Umbilical cord (tissue), 2 donors: Measurements from ENCODE around the gene PTDSS2. TPM values are rescaled to one million over a fixed set of nuclear protein-coding genes. Genes with fewer than 3 reads are reported as not detected.
"Not testable (repeated sequence)": the region's sequence is repeated elsewhere in the genome, so short reads cannot be mapped to it uniquely, and the experiment has no call there.

Experiments
- DNase-seq: peaks from one replicate; pipeline ENCODE4 v3.0.0-alpha.2; 2015; ENCODE audit warnings: low spot score
- total RNA-seq: library from RNA; depleted of rRNA; stranded (reverse); fragments of >200 nt; gene quantifications from one replicate; pipeline ENCODE4 v1.2.3, GENCODE V29; 2014; ENCODE audit warnings: low replicate concordance; ENCODE audit not compliant: insufficient read depth

Gene PTDSS2
- total RNA-seq, 1 donor from 2014 or later, result 73.4 TPM

- DNase-seq, result no peak
These were observed 54.9 kb downstream of the PTDSS2 start for GRCh38 chr11:504994-505344.

GRCh38 chr11:506238-506994 lies 56.3 kb downstream of the PTDSS2 start:
- peak; percentile 98 for DNase-seq

GRCh38 chr11:506995-507726 lies 57.1 kb downstream of the PTDSS2 start, which contains the start of gene RNH1:
Gene RNH1, minus strand, starts transcription at chr11:507242. Its CDS starts 5,080 bp downstream, at chr11:502162.
- DNase-seq, result peak; percentile 97

GRCh38 chr11:507727-508515 lies 57.8 kb downstream of the PTDSS2 start:
- DNase-seq, result no peak

DNA sequence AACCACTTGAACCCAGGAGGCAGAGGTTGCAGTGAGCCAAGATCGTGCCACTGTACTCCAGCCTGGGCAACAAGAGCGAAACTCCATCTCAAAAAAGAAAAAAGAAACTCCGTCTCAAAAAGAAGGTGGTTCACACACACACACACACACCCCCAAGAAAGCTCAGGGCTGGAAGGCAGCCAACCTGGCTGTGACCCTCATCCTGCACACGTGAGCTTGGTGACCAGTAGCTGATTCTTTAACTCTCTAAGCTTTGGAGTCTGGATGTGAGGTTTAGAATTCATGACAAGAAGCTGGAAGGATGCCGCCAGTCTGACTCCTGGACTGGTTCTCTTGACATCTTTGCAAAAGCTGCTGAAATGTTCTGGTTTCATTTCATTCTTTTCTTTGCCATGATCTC lies 58.9 kb downstream of the PTDSS2 start:
- no peak for DNase-seq

DNA sequence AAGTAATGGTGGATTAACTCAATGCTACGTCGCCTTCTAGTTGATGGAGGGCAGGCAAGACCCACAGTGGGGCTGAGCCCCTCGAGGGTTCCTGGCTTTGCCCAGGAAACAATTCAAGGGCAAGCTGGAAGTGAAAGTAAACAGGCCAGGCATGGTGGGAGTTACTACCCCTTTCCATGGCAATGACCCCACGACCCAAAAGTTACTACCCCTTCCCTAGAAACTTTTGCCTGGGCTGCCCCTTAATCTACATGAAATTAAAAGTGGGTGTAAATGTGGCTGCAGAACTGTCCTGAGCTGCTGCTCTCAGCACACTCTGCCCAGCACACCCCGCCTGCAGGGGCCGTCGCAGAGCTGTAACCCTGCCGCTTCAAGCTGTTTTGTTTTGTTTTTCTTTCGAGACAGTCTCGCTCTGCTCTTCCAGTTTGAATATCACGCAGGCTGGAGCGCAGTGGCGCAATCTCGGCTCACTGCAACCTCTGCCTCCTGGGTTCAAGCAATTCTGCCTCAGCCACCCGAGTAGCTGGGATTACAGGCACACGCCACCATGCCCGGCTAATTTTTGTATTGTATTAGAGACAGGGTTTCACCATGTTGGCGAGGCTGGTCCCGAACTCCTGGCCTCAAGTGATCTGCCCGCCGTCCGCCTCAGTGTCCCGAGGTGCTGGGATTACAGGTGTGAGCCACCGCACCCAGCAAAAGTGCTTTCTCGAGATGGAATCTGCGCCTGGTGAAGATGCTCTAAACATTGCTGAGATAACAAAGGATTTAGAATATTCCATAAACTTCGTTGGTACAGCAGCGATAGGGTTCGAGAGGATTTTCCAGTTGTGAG lies 62.9 kb downstream of the PTDSS2 start:
- DNase-seq, result no peak

DNA sequence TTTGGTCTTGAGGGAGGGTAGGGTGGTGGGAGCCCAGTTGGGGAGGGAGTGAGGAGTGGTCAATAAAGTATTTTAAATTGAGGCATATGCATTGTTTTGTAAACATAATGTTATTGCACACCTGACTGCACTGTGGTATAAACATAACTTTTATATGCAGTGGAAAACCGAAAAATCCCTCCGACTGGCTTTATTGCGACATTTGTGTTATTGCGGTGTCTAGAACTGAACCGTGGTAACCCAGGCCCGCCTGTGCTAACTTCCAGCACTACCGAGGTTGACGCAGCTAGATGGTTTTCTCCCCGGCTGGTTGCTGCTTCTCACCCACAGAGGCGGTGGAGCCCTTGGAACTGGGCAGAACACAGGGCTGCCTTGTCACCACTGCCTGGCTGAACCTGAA lies 64.5 kb downstream of the PTDSS2 start:
- DNase-seq, result no peak

DNA sequence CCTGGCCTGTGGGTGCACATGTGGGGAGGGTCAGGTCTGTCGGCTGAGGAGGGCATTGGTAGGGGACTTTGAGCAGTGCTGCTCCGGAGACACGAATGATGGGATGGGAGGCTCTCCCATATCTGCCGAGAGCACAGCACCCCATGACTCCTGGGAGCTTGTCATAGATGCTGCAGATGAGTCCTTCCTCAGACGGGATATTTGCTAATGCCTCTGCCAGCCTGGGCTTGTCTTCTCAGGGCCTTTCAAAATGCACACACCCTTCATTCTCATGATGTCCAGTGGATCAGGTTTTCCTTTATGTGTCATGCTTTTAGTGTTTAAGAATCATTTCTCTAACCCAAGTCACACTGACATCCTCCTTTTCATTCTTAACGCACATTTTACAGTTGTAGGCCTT lies 65.1 kb downstream of the PTDSS2 start:
- peak; percentile 61 for DNase-seq

DNA sequence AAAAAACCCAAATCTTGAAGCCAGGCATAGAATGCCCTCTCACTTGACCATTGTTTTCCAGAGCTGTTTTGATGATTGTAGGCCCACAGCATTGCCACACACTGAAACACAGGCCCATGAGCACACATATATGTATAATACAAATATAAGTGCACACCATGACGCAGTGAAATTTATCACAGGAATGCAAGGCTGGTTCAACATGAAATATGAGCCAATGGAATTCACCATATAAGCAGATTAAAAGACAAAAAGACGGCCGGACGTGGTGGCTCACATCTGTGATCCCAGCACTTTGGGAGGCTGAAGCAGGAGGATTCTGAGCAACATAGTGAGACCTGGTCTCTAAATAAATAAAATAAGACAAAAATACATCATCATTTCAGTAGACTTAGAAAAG lies 66.3 kb downstream of the PTDSS2 start:
- no peak for DNase-seq

DNA sequence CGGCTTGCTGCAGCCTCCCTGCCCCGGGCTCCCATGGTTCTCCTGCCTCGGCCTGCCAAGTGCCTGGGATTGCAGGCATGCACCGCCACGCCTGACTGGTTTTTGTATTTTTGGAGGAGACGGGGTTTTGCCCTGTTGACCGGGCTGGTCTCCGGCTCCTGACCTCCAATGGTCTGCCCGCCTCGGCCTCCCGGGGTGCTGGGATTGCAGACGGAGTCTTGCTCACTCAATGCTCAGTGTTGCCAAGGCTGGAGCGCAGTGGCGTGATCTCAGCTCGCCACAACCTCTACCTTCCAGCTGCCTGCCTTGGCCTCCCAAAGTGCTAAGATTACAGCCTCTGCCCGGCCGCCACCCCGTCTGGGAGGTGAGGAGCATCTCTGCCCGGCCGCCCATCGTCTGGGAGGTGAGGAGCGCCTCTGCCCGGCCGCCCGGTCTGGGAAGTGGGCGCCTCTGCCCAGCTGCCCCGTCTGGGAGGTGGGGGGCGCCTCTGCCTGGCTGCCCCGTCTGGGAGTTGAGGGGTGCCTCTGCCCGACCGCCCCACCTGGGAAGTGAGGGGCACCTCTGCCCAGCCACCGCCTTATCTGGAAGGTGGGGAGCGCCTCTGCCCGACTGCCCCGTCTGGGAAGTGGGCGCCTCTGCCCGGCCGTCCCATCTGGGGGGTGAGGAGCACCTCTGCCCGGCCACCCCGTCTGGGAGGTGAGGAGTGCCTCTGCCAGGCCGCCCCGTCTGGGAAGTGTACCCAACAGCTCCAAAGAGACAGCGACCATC lies 67.0 kb downstream of the PTDSS2 start:
- not testable (repeated sequence) for DNase-seq

- DNase-seq, result peak; percentile 90
These were observed 68.6 kb downstream of the PTDSS2 start for GRCh38 chr11:518463-519202.

DNA sequence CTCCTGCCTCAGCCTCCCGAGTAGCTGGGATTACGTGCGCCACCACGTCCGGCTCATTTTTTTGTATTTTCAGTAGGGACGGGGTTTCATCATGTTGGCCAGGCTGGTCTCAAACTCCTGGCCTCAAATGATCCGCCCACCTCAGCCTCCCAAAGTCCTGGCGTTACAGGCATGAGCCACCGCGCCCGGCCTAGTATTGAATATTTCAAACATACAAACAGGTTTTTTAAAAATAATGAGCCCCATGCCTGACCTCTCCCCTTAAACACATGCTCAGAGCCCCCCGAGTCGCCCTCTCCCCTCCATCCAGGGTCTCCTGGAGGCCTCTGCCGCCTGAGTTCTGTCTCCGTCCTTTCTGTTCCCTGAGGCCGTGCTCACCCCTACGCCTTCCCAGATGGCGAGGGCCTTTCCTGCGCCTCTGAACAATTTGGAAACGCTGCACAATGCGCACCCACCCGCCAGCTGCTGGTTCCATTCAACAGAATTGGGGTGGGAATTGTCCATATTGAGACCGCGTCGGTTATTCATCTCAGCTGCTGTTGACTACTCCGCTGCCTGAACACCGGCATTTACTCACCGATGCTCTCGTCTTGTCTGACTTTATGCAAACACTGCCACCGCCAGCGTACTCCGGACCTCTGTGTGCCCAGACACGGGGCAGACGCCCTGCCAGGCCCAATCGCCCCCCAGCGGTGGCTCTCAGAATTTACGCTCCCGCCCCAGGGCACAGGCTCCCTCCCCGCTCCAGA lies 70.5 kb downstream of the PTDSS2 start:
- no peak for DNase-seq

DNA sequence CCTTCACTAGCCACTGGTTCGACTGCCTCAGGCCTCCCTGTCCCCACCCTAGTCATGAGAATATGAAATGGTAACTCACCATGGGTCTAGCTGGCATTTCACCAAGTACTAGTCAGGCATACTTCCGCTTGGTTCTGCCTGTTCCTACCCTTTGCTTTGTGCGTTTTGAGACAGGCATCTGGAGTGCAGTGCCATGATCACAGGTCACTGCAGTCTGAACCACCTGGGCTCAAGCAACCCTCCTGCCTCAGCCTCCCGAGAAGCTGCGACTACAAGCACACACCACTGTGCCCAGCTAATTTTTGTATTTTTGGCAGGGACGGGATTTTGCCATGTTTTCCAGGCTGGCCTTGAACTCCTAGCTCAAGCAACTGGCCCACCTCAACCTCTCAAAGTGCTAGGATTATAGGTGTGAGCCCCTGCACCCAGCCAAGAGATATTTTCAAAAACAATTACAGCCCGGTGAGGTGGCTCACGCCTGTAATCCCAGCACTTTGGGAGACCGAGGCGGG lies 71.2 kb downstream of the PTDSS2 start:
- DNase-seq, result no peak

DNA sequence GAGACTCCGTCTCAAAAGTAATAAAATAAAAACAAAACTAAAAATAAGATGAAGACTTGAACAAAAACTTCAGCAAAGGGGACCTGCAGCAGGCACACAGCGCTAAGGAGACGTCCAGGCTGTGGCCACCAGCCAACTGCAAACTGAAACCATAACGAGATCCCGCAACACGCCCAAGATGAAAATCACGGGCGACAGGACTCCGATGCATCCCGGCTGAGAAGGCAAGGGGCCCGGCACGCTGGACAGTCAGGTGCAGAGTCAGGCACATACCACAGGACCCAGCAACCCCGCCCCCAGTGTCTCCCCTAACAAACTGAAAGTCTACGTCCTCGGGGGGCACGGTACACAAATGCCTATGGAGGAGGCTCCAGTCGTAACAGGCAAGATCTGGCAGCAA lies 76.1 kb downstream of the PTDSS2 start:
- DNase-seq, result no peak

- no peak for DNase-seq
These were observed 78.2 kb downstream of the PTDSS2 start for GRCh38 chr11:528166-528814.

GRCh38 chr11:528815-529727 lies 79.0 kb downstream of the PTDSS2 start:
- DNase-seq, result no peak

DNA sequence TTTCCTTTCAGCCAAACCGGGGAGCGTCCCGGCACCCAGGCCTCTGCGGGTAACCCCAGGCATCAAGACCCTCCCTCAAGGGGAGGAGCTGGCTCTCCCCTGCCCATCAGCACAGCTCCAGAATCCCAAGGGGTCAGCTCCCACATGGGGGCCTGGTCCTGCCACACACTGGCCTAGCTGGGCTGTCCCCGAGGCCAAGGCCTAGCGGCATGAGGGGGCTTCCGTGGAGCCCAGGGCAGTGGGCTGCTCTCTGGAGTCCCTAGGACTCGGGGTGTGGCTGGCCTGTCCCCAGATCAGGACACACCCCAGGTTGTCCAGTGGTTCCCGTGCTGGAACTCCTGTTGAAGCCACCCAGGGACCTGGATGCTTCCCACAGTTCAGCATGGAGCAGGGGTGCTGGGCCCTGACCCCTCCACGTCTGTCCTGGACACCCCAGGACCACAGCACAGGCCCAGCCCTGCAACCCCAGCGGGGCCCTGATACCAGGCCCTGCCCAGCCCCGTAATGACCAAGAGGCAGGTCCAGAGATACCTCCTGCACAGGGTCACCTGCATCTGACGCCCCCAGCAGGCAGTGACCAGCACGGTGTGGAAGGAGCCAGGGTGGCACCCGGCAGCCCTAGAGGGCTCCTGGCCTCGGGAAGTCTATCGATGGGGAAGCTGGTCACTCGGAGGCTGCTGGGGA lies 79.8 kb downstream of the PTDSS2 start:
- no peak for DNase-seq
